22Rv1 (cell line): ENCODE results near the gene RIC8A.

Source experiments
- ZFX ChIP-seq: fragments of 450-650 bp; IDR thresholded peaks from 2 replicates; pipeline ENCODE4 v1.6.1; 2017; ENCODE audit warnings: antibody characterized with exemption, borderline replicate concordance
- TF ChIP-seq, protein P1 (sequence below): fragments of 450-650 bp; IDR thresholded peaks from 2 replicates; pipeline ENCODE4 v1.5.1; 2017; ENCODE audit warnings: mild to moderate bottlenecking

DNA sequence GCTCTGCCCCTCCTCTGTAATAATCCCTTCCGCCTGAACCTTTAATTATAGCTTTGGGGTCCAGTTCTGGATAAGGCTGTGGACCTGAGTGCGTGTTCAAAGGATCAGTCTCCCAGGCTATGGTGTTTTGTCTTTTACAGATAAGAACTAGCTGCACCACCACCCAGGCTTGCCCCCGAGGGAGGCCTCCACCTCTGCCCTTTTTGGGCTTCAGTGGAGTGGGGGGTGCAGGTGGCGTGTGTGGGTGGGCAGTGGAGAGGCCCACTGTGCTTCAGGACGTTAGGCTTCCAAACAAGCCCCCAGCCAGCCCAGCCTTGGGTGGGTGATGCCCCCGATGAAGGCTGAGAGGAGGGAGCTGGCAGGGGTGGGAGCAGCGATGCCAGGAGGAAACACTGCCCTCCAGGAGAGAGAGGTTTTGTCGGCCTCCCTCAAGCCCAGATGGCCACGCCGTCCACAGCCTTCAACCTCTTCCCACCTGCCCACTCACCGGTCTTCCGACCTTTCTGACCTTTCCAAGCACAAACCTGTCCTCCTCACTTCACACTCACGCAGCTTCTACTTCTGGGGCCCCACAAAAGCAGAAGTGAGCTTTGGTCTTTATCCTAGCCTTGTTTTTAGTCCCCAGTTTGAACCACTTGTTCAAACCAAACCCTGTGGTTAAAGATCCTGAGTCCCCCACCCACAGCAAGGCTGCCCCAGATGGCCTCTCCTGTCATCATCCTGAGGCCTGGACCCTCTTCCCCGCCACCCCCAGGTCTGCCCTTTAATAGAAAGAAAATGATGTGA lies 49.6 kb downstream of the RIC8A start:
- TF ChIP-seq, protein P1, sequence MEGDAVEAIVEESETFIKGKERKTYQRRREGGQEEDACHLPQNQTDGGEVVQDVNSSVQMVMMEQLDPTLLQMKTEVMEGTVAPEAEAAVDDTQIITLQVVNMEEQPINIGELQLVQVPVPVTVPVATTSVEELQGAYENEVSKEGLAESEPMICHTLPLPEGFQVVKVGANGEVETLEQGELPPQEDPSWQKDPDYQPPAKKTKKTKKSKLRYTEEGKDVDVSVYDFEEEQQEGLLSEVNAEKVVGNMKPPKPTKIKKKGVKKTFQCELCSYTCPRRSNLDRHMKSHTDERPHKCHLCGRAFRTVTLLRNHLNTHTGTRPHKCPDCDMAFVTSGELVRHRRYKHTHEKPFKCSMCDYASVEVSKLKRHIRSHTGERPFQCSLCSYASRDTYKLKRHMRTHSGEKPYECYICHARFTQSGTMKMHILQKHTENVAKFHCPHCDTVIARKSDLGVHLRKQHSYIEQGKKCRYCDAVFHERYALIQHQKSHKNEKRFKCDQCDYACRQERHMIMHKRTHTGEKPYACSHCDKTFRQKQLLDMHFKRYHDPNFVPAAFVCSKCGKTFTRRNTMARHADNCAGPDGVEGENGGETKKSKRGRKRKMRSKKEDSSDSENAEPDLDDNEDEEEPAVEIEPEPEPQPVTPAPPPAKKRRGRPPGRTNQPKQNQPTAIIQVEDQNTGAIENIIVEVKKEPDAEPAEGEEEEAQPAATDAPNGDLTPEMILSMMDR, result no peak
- no peak for TF ChIP-seq ZFX
